SK-N-SH (cell line): Measurements from ENCODE around the gene HAUS5. TPM values are rescaled to one million over a fixed set of nuclear protein-coding genes. Genes with fewer than 3 reads are reported as not detected.
A peak's percentile ranks its signal among the peaks of the same experiment; 100 is the strongest.

Source experiments
- CTCF ChIA-PET: fragments of 300-600, 350-600 bp; formaldehyde crosslinking; extraction: SDS; loops from one replicate; lab custom pipeline; 2021; lab: Yijun Ruan, JAX
- POLR2A ChIA-PET: fragments of 350-600 bp; sonication (Branson Sonifier 250); formaldehyde crosslinking; extraction: SDS; loops from one replicate; lab custom pipeline; 2020; ENCODE audit warnings: antibody characterized with exemption, inconsistent platforms; lab: Yijun Ruan, JAX
- DNase-seq: peaks from one replicate; pipeline ENCODE4 v3.0.0; 2012
- H2AFZ ChIP-seq: fragments of 200-600 bp; sonication (generic); 2 replicates; pipeline ENCODE4 v1.8.1; 2016; ENCODE audit warnings: antibody characterized with exemption, mild to moderate bottlenecking, low read depth
- H3F3A ChIP-seq: fragments of 200-600 bp; sonication (generic); replicated peaks from 2 replicates; pipeline ENCODE3; 2016; ENCODE audit warnings: antibody characterized with exemption, mild to moderate bottlenecking; ENCODE audit not compliant: insufficient read depth
- H3K27ac ChIP-seq, 2 experiments: fragments of 200-500 bp in 1 of 2; fragments of 200-600 bp in 1 of 2; sonication (Bioruptor generic) in 1 of 2; sonication (generic), shearing (Covaris generic) in 1 of 2; 2 replicates each; pipeline versions ENCODE4 v1.5.1 to v1.6.1; 2014 to 2016; ENCODE audit warnings: low read depth in 2 of 2, inconsistent platforms in 1 of 2, low read length in 1 of 2, mild to moderate bottlenecking in 1 of 2, mixed read lengths in 1 of 2
- H3K27me3 ChIP-seq: fragments of 200-600 bp; sonication (generic), shearing (Covaris generic); 2 replicates; pipeline ENCODE4 v1.6.1; 2016; ENCODE audit warnings: mixed run types; ENCODE audit not compliant: insufficient read depth
- H3K36me3 ChIP-seq, 2 experiments: fragments of 200-500 bp in 1 of 2; fragments of 200-600 bp in 1 of 2; sonication (Bioruptor generic) in 1 of 2; sonication (generic) in 1 of 2; replicated peaks in 1 of 2; 2 replicates each; pipeline versions ENCODE3 to v1.5.1; 2014 to 2016; ENCODE audit warnings: low read length in 1 of 2, mild to moderate bottlenecking in 1 of 2; ENCODE audit not compliant: insufficient read depth in 2 of 2, control insufficient read depth in 1 of 2
- H3K4me1 ChIP-seq, 2 experiments: fragments of 200-500 bp in 1 of 2; fragments of 200-600 bp in 1 of 2; sonication (Bioruptor generic) in 1 of 2; sonication (generic), shearing (Covaris generic) in 1 of 2; 2 replicates each; pipeline versions ENCODE4 v1.5.1 to v1.6.1; 2014 to 2016; ENCODE audit warnings: low read depth in 1 of 2, low read length in 1 of 2, mixed run types in 1 of 2; ENCODE audit not compliant: insufficient read depth in 2 of 2, control insufficient read depth in 1 of 2
- H3K4me2 ChIP-seq: fragments of 200-600 bp; sonication (generic), shearing (Covaris generic); 2 replicates; pipeline ENCODE4 v1.6.1; 2017; ENCODE audit warnings: mixed run types
- H3K4me3 ChIP-seq, 2 experiments: fragments of 200-500 bp in 1 of 2; fragments of 200-600 bp in 1 of 2; sonication (Bioruptor generic) in 1 of 2; sonication (generic), shearing (Covaris generic) in 1 of 2; 2 replicates each; pipeline versions ENCODE4 v1.5.1 to v1.8.1; 2014 to 2016; ENCODE audit warnings: low read depth in 2 of 2, inconsistent platforms in 1 of 2, low read length in 1 of 2, mild to moderate bottlenecking in 1 of 2, mixed read lengths in 1 of 2, moderate library complexity in 1 of 2
- H3K79me2 ChIP-seq: fragments of 200-600 bp; sonication (generic); 2 replicates; pipeline ENCODE4 v1.8.1; 2017; ENCODE audit warnings: mild to moderate bottlenecking; ENCODE audit not compliant: insufficient read depth
- H3K9ac ChIP-seq: fragments of 200-600 bp; sonication (generic); 2 replicates; pipeline ENCODE4 v1.6.1; 2017; ENCODE audit warnings: mixed run types
- H3K9me2 ChIP-seq: fragments of 200-600 bp; sonication (generic); 2 replicates; pipeline ENCODE4 v1.6.1; 2017; ENCODE audit warnings: mixed run types
- H3K9me3 ChIP-seq: fragments of 200-600 bp; sonication (generic); 2 replicates; pipeline ENCODE4 v1.6.1; 2017; ENCODE audit warnings: mixed run types, mild to moderate bottlenecking, moderate library complexity
- H4K20me1 ChIP-seq: fragments of 200-600 bp; sonication (generic); 2 replicates; pipeline ENCODE4 v1.6.1; 2017; ENCODE audit warnings: mild to moderate bottlenecking, mixed run types; ENCODE audit not compliant: insufficient read depth
- MAX ChIP-seq: IDR thresholded peaks from 2 replicates; pipeline ENCODE4 v1.4.0; 2012; ENCODE audit warnings: low read depth
- ZBTB33 ChIP-seq: IDR thresholded peaks from 2 replicates; pipeline ENCODE4 v1.4.0; 2012; ENCODE audit warnings: low read depth, borderline replicate concordance
- WGBS: methylation state at CpG from one replicate; pipeline ENCODE4 v1.1.6; 2017; ENCODE audit warnings: low lambda C conversion rate; 5-methylcytosine and 5-hydroxymethylcytosine counted together
- polyA plus RNA-seq, 3 experiments: library from polyadenylated mRNA; depleted of rRNA; stranded (reverse); fragments of >200 nt; gene quantifications; 2 replicates each; pipeline ENCODE4 v1.2.3, GENCODE V29; 2012

Gene HAUS5
- polyA plus RNA-seq, 1 of the 3 experiments (the other 2 are of a cell fraction), result 7.1 TPM

GRCh38 chr19:35673121-35673804 lies 60.7 kb downstream of the HAUS5 start:
- DNase-seq, result peak; percentile 84
- no peaks in the 10 kb centered on the region for H3K9me2 ChIP-seq
- POLR2A ChIA-PET, result interaction anchor here (1.1 kb wide), 1 partner anchor 25 kb away, joined by 3 read pairs; the partner anchor contains the start of gene COX6B1
- H3K27me3 ChIP-seq, result peaks cover 47% of the 10 kb centered on the region; the same call in 1 of the 2 replicates
- H3K36me3 ChIP-seq, result no peaks in the 10 kb centered on the region
- TF ChIP-seq ZBTB33 (no peak), MAX (0 out of 2 replicates have a peak, but pooled peaks have one; percentile 31)
- peak overlapping the region; percentile 67 for H3K4me2 ChIP-seq
- 0 out of 2 replicates have a peak overlapping the region, but pooled peaks have one; percentile 17 for H3K9ac ChIP-seq
- H3K4me3 ChIP-seq, result peak overlapping the region; percentile 40 to 65
- no peaks in the 10 kb centered on the region for H3K79me2 ChIP-seq
- H2AFZ ChIP-seq, result peak overlapping the region; percentile 93; the same call in 1 of the 2 replicates
- 4% methylated on average over 36 of the region's 39 CpGs for WGBS
- H3K4me1 ChIP-seq, result no peaks in the 10 kb centered on the region; a peak in 1 of 4 replicates
- no peaks in the 10 kb centered on the region for H3F3A ChIP-seq
- CTCF ChIA-PET, result interaction anchor here (1.0 to 2.7 kb wide), 3 partner anchors 11 to 124 kb away, joined by 3 to 10 read pairs (median 5); no protein-coding TSS in a partner anchor
- no peaks in the 10 kb centered on the region for H3K9me3 ChIP-seq
- H3K27ac ChIP-seq, result no peak overlapping the region
- no peaks in the 10 kb centered on the region for H4K20me1 ChIP-seq

Other genes with a start within 250 kb of the HAUS5 start
- gene GPR42, start 241.7 kb upstream of the HAUS5 start, polyA plus RNA-seq (2012; rRNA removed), result not detected in 2 replicates
- not detected in 2 replicates for gene FFAR2, start 164.5 kb upstream of the HAUS5 start, polyA plus RNA-seq (2012; rRNA removed)
- not detected in 2 replicates for gene KRTDAP, start 122.3 kb upstream of the HAUS5 start, polyA plus RNA-seq (2012; rRNA removed)
- gene DMKN, start 99.1 kb upstream of the HAUS5 start, polyA plus RNA-seq (2012; rRNA removed), result not detected in 2 replicates
- 0.16 and 0.25 TPM in 2 replicates for gene SBSN, start 84.4 kb upstream of the HAUS5 start, polyA plus RNA-seq (2012; rRNA removed)
- gene GAPDHS, start 79.3 kb upstream of the HAUS5 start, polyA plus RNA-seq (2012; rRNA removed), result not detected in 2 replicates
- 201 and 202 TPM in 2 replicates for gene TMEM147, start 67.1 kb upstream of the HAUS5 start, polyA plus RNA-seq (2012; rRNA removed)
- not detected in 2 replicates for gene ATP4A, start 49.1 kb upstream of the HAUS5 start, polyA plus RNA-seq (2012; rRNA removed)
- gene PMIS2, start 26.6 kb upstream of the HAUS5 start, polyA plus RNA-seq (2012; rRNA removed), result not detected in 2 replicates
- gene RBM42, start 16.3 kb downstream of the HAUS5 start, polyA plus RNA-seq (2012; rRNA removed), result 48.5 and 69.9 TPM in 2 replicates
- 0.84 and 1.6 TPM in 2 replicates for gene ETV2, start 29.0 kb downstream of the HAUS5 start, polyA plus RNA-seq (2012; rRNA removed)
- gene COX6B1, start 35.6 kb downstream of the HAUS5 start, polyA plus RNA-seq (2012; rRNA removed), result 826 and 889 TPM in 2 replicates
- gene UPK1A, start 53.8 kb downstream of the HAUS5 start, polyA plus RNA-seq (2012; rRNA removed), result 0.11 and 0.16 TPM in 2 replicates
- gene ZBTB32, start 91.8 kb downstream of the HAUS5 start, polyA plus RNA-seq (2012; rRNA removed), result not detected in 2 replicates
- gene KMT2B, start 105.3 kb downstream of the HAUS5 start, polyA plus RNA-seq (2012; rRNA removed), result 18.2 and 29.2 TPM in 2 replicates
- 5.1 and 5.6 TPM in 2 replicates for gene IGFLR1, start 129.7 kb downstream of the HAUS5 start, polyA plus RNA-seq (2012; rRNA removed)
- gene U2AF1L4, start 132.7 kb downstream of the HAUS5 start, polyA plus RNA-seq (2012; rRNA removed), result 25.9 and 29.4 TPM in 2 replicates
- 66.3 and 99.2 TPM in 2 replicates for gene PSENEN, start 132.9 kb downstream of the HAUS5 start, polyA plus RNA-seq (2012; rRNA removed)
- gene LIN37, start 135.8 kb downstream of the HAUS5 start, polyA plus RNA-seq (2012; rRNA removed), result 21.1 and 25.2 TPM in 2 replicates
- gene HSPB6, start 144.3 kb downstream of the HAUS5 start, polyA plus RNA-seq (2012; rRNA removed), result 0.10 and 0.43 TPM in 2 replicates
- gene PROSER3, start 145.4 kb downstream of the HAUS5 start, polyA plus RNA-seq (2012; rRNA removed), result 12.3 and 12.5 TPM in 2 replicates
- 6.5 and 7.8 TPM in 2 replicates for gene ARHGAP33, start 162.8 kb downstream of the HAUS5 start, polyA plus RNA-seq (2012; rRNA removed)
- not detected in 2 replicates for gene PRODH2, start 200.1 kb downstream of the HAUS5 start, polyA plus RNA-seq (2012; rRNA removed)
- gene NPHS1, start 239.8 kb downstream of the HAUS5 start, polyA plus RNA-seq (2012; rRNA removed), result not detected in 2 replicates
- gene KIRREL2, start 244.2 kb downstream of the HAUS5 start, polyA plus RNA-seq (2012; rRNA removed), result 0.21 and 0.37 TPM in 2 replicates